ENCODE measurements around the gene C14orf119. TPM values are rescaled to one million over a fixed set of nuclear protein-coding genes. Genes with fewer than 3 reads are reported as not detected.

C14orf119 gene
- total RNA-seq, 1 donor from 2014 or later: 38.6 TPM

- DNase-seq (ENCODE audit: low read depth in 2 of 2): no peak
Observed at GRCh38 chr14:23109769-23110168, 14.5 kb downstream of the C14orf119 start.

- DNase-seq (ENCODE audit: low read depth in 2 of 2): no peak
Observed at GRCh38 chr14:23110579-23111365, 15.5 kb downstream of the C14orf119 start.

GRCh38 chr14:23112359-23113178, 17.3 kb downstream of the C14orf119 start:
- no peak for DNase-seq (ENCODE audit: low read depth in 2 of 2)

GRCh38 chr14:23113431-23114119, 18.3 kb downstream of the C14orf119 start:
- DNase-seq (ENCODE audit: low read depth in 2 of 2): no peak

- DNase-seq (ENCODE audit: low read depth in 2 of 2): no peak
Observed at GRCh38 chr14:23114120-23114458, 18.8 kb downstream of the C14orf119 start.

GRCh38 chr14:23114669-23115038, 19.3 kb downstream of the C14orf119 start:
- DNase-seq (ENCODE audit: low read depth in 2 of 2): no peak

- peak in 1 of 2 donors; percentile 58 for DNase-seq (ENCODE audit: low read depth in 2 of 2)
Observed at GRCh38 chr14:23115039-23115731, 19.9 kb downstream of the C14orf119 start.

GRCh38 chr14:23115918-23116317, 20.6 kb downstream of the C14orf119 start:
- no peak for DNase-seq (ENCODE audit: low read depth in 2 of 2)

- no peak for DNase-seq (ENCODE audit: low read depth in 2 of 2)
Observed at GRCh38 chr14:23117371-23118020, 22.2 kb downstream of the C14orf119 start.

- DNase-seq (ENCODE audit: low read depth in 2 of 2): no peak
Observed at GRCh38 chr14:23118506-23119362, 23.4 kb downstream of the C14orf119 start, which contains the start of gene CEBPE. TSS of gene CEBPE (minus strand) at chr14:23119255. CDS start at chr14:23119091, 164 bp downstream.

- no peak for DNase-seq (ENCODE audit: low read depth in 2 of 2)
Observed at GRCh38 chr14:23119363-23120327, 24.3 kb downstream of the C14orf119 start.

GRCh38 chr14:23120541-23121251, 25.4 kb downstream of the C14orf119 start:
- peak; percentile 64 to 83 for DNase-seq (ENCODE audit: low read depth in 2 of 2)

GRCh38 chr14:23121361-23121771, 26.1 kb downstream of the C14orf119 start:
- DNase-seq (ENCODE audit: low read depth in 2 of 2): peak; percentile 43 to 62

- DNase-seq (ENCODE audit: low read depth in 2 of 2): no peak
Observed at GRCh38 chr14:23122086-23122485, 26.8 kb downstream of the C14orf119 start.

- no peak for DNase-seq (ENCODE audit: low read depth in 2 of 2)
Observed at GRCh38 chr14:23123419-23123818, 28.1 kb downstream of the C14orf119 start.

GRCh38 chr14:23124337-23124954, 29.1 kb downstream of the C14orf119 start:
- DNase-seq (ENCODE audit: low read depth in 2 of 2): no peak

- no peak for DNase-seq (ENCODE audit: low read depth in 2 of 2)
Observed at GRCh38 chr14:23125011-23125410, 29.7 kb downstream of the C14orf119 start.
